SJSA1 (cell line): ENCODE data around the gene MOGAT1. TPM values are rescaled to one million over a fixed set of nuclear protein-coding genes. Genes with fewer than 3 reads are reported as not detected.
"Not testable (repeated sequence)": the region's sequence is repeated elsewhere in the genome, so short reads cannot be mapped to it uniquely, and the experiment has no call there.

Source experiments
- DNase-seq, 2 experiments: peaks; one replicate each; pipeline ENCODE4 v3.0.0-alpha.2; 2015 to 2020; ENCODE audit warnings: low spot score in 2 of 2, low read depth in 1 of 2
- H3K27ac ChIP-seq: fragments of 250-450 bp; sonication (Bioruptor Pico); 2 replicates; pipeline ENCODE4 v1.5.1; 2020; ENCODE audit warnings: mild to moderate bottlenecking, moderate library complexity
- H3K27me3 ChIP-seq: fragments of 250-450 bp; sonication (Bioruptor Pico); replicated peaks from 2 replicates; pipeline ENCODE4 v1.5.1; 2020; ENCODE audit warnings: mild to moderate bottlenecking, moderate library complexity
- H3K36me3 ChIP-seq: fragments of 250-450 bp; sonication (Bioruptor Pico); 2 replicates; pipeline ENCODE4 v1.5.1; 2020; ENCODE audit warnings: mild to moderate bottlenecking
- H3K4me1 ChIP-seq: fragments of 250-450 bp; sonication (Bioruptor Pico); replicated peaks from 2 replicates; pipeline ENCODE4 v1.6.1; 2021; ENCODE audit warnings: mild to moderate bottlenecking
- H3K4me3 ChIP-seq: fragments of 250-450 bp; sonication (Bioruptor Pico); 2 replicates; pipeline ENCODE4 v1.5.1; 2020; ENCODE audit warnings: mild to moderate bottlenecking
- H3K9me3 ChIP-seq: fragments of 250-450 bp; sonication (Bioruptor Pico); replicated peaks from 2 replicates; pipeline ENCODE4 v1.5.1; 2020; ENCODE audit warnings: mild to moderate bottlenecking
- total RNA-seq: library from RNA; depleted of rRNA; stranded (reverse); fragments of >200 nt; shearing (Covaris generic); gene quantifications from 2 replicates; pipeline ENCODE4 v1.2.3, GENCODE V29; 2014

The MOGAT1 gene
- total RNA-seq, 1 experiment from 2014 or later: not detected

DNA sequence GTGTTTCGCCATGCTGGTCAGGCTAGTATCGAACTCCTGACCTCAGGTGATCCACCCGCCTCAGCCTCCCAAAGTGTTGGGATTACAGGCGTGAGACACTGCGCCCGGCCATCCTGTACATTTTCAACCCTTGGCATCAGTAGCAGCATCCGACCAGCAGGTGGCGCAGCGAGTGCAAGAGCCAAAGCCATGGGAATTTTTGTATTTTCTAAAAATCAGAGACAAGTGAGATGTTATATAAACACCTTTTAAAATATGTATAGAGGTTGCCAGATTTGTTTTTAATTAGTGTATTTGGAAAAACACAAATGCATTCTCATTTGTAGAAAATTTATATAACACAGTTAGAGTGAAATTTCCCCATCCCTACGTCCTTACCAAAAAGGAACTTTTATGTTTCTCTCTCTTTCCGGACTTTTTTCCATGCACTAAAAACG is 36.8 kb downstream of the MOGAT1 start:
- DNase-seq: peak; percentile 67 to 78
- Histone ChIP-seq H3K27ac (peak overlapping the region; percentile 61; the same call in 1 of the 2 replicates), H3K4me1 (peaks cover 34% of the 10 kb centered on the region), H3K9me3 (no peaks in the 10 kb centered on the region), H3K4me3 (no peak overlapping the region), H3K27me3 (no peaks in the 10 kb centered on the region), H3K36me3 (no peaks in the 10 kb centered on the region)

DNA sequence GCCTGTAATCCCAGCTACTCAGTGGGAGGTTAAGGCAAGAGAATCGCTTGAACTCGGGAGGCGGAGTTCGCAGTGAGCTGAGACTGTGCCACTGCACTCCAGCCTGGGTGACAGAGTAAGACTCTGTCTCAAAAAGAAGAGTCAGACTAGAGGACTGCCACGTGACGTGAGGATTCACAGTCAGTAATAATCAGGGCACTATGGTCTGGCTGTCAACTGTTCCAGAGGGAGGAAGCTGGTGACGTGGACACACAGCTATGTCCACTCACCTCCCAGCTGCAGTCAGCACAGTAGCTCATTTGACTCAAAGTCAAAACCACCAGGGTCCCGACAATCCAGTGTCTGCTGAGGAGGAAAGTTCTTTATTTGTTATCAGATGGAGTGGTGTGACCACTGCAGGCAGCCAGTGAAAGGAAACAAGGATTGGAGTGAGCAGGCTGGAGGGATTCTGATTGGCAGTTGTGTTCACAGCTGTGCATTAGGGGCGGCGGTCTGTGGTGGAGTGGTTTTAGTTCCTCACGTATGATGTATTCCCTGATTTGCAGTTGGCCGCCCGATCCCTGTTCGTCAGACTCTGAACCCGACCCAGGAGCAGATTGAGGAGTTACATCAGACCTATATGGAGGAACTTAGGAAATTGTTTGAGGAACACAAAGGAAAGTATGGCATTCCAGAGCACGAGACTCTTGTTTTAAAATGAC is 37.9 kb downstream of the MOGAT1 start:
- H3K4me3 ChIP-seq: peak overlapping the region; percentile 13
- H3K9me3 ChIP-seq: no peaks in the 10 kb centered on the region
- H3K27ac ChIP-seq: peak overlapping the region; percentile 61
- H3K4me1 ChIP-seq: peaks cover 25% of the 10 kb centered on the region
- H3K27me3 ChIP-seq: no peaks in the 10 kb centered on the region
- peak; percentile 91 to 94 for DNase-seq
- no peaks in the 10 kb centered on the region for H3K36me3 ChIP-seq

DNA sequence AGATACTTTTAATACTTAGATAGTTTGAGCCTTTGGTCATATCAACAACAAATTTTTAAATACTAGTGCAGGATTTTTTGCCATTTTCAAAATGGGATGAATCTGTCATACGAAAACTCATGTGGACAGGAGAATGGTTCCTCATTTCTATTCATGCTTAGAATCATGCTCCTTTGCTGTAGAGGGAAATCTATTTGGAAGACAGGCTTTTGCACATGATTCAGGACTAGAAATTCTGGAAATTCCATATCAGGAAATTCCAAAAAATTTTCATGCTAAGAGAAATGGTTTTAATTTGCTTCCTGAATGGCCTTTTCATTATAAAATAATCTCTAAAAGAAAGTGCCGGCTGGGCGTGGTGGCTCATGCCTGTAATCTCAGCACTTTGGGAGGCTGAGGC is 39.3 kb downstream of the MOGAT1 start:
- no peak overlapping the region for H3K4me3 ChIP-seq
- no peak overlapping the region for H3K27ac ChIP-seq
- H3K9me3 ChIP-seq: no peaks in the 10 kb centered on the region
- no peaks in the 10 kb centered on the region for H3K27me3 ChIP-seq
- H3K4me1 ChIP-seq: peaks cover 25% of the 10 kb centered on the region
- H3K36me3 ChIP-seq: no peaks in the 10 kb centered on the region
- DNase-seq: no peak

DNA sequence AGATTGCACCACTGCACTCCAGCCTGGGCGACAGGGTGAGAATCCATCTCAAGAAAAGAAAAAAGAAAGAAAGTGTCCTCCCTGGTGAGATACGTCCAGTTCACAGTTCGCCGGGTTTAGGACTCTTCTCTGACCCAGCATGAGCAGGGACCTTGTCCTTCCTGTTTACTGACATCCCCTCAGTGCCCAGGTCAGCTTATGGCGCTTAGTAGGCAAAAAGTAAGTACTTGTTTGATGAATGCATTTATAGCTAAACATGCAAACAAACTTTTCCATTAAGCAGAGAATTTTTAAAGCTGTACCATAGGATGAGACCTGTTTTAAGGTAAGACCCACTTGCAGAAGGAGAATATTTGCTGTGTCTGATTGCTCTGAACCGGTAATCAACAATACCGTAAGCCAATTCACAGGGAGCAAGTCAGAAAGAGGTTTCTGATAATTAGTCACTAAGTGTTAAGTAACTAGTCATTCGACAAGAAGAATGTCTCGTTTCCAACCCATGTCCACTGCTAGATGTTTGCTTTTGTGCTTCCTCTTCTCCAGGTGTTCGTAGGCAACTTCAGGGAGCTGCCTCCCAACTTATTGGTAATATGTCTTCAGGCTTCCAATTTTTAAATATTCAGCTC is 40.0 kb downstream of the MOGAT1 start:
- H3K27me3 ChIP-seq: no peaks in the 10 kb centered on the region
- no peak for DNase-seq

DNA sequence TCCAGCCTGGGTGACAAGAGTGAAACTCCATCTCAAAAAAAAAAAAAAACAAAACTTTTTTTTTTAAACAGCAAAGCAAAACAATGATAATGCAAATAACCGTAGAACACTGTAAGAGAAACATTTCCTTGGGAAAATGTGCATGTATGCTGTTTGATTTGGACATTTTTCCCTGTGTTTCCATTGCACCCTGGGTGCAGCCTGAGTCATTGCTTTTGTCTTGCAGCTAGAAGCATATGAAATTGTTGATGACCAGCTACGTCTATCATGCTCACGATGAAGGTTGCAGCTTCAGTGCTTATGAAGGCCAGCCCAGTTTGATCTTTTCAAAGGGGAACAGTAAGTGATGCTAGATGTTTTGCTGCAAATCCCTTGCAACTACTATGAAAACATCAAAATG is 41.5 kb downstream of the MOGAT1 start:
- Histone ChIP-seq H3K27ac (no peak overlapping the region), H3K4me1 (peaks cover 18% of the 10 kb centered on the region), H3K4me3 (no peak overlapping the region), H3K9me3 (no peaks in the 10 kb centered on the region), H3K36me3 (no peaks in the 10 kb centered on the region), H3K27me3 (no peaks in the 10 kb centered on the region)
- no peak for DNase-seq

More for the DNA sequence above, 40.0 kb downstream of the MOGAT1 start:
- H3K4me3 ChIP-seq: no peak overlapping the region
- H3K27ac ChIP-seq: no peak overlapping the region
- peaks cover 25% of the 10 kb centered on the region for H3K4me1 ChIP-seq
- no peaks in the 10 kb centered on the region for H3K9me3 ChIP-seq
- no peaks in the 10 kb centered on the region for H3K36me3 ChIP-seq

DNA sequence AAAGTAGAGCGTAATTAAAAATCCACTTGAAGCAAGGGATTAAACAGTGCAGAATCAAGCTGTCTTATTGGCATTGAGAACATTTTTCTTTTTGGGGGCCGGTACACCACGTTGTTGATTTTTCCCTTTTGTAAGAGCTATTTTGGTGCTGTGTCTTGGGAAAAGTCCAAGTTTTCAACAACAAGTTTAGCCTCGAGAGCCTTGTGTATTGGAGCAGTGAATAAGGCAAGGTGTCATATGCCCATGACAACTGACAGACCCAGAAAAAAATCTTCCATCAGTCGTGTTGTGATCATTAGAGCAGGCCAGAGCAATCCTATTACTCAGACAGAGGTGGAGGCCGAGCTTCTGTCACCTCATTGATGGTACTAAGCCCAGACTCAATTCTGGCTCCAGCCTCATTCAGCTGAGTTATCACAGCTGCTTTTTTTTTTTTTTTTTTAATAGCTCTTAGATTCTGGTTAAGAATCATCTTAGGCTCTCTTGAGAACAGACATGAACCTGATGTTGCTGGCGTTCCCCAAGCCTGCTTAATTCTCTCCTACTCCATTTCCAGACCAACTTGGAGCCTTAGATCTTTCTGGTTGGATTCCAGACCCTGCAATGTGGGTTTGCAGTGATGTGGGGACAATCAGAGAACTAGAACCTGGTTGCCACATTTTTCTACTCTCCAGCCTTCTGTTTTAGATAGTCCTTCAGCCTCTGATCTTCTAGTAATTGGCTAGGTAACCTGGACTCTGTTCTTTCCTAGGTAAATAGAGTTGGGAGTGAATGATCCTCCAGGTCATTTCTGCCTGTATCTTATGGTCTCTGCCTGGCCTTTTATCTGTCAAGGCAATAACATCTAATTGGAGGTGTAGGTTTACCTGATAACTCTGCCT is 43.1 kb downstream of the MOGAT1 start:
- Histone ChIP-seq H3K27me3 (no peaks in the 10 kb centered on the region), H3K4me1 (0 out of 2 replicates have a peak, but pooled peaks cover 5% of the 10 kb centered on the region), H3K9me3 (no peaks in the 10 kb centered on the region), H3K27ac (no peak overlapping the region), H3K36me3 (no peaks in the 10 kb centered on the region), H3K4me3 (no peak overlapping the region)
- DNase-seq: no peak

DNA sequence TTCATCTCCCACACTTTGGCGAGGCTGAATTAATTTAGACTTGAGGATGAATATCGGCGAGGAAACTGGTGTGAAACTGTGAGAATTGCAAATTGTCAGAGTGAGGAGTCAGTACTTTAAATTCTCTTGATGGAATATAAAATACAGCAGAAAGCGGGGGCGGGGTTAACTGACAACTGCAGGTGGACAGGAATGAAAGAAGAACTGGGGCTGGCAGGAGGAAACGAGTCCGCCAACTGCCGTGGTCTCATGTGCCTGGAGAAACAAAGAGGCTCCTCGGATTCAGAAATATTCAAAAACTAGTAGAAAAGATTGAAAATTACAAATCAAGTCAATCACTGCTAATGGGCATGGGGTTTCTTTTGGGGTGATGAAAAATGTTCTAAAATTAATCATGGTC is 44.3 kb downstream of the MOGAT1 start:
- H3K9me3 ChIP-seq: no peaks in the 10 kb centered on the region
- no peak for DNase-seq
- no peak overlapping the region for H3K27ac ChIP-seq
- no peaks in the 10 kb centered on the region for H3K4me1 ChIP-seq
- no peak overlapping the region for H3K4me3 ChIP-seq
- no peaks in the 10 kb centered on the region for H3K27me3 ChIP-seq
- H3K36me3 ChIP-seq: no peaks in the 10 kb centered on the region

DNA sequence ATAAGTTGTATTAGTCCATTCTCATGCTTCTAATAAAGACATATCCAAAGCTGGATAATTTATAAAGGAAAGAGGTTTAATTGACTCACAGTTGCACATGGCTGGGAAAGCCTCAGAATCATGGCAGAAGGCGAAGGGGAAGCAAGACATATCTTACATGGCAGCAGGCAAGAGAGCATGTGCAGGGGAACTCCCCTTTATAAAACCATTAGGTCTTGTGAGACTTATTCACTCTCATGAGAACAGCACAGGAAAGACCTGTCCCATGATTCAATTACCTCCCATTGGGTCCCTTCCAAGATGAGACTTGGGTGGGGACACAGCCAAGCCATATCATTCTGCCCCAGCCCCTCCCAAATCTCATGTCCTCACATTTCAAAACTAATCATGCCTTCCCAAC is 48.3 kb downstream of the MOGAT1 start:
- not testable (repeated sequence) for H3K4me1 ChIP-seq, H3K36me3 ChIP-seq, H3K9me3 ChIP-seq, H3K27ac ChIP-seq, H3K4me3 ChIP-seq, H3K27me3 ChIP-seq, DNase-seq

DNA sequence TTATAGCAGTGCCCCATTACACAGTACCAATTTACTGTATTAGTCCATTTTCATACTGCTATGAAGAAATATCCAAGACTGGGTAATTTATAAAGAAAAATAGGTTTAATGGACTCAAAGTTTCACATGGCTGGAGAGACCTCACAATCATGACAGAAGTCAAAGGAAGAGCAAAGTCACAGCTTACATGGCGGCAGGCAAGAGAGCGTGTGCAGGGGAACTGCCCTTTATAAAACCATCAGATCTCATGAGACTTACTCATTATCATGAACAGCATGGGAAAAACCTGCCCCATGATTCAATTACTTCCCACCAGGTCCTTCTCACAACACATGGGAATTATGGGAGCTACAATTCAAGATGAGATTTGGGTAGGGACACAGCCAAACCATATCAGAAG is 50.1 kb downstream of the MOGAT1 start:
- H3K27ac ChIP-seq, H3K27me3 ChIP-seq, H3K4me3 ChIP-seq, H3K9me3 ChIP-seq, H3K4me1 ChIP-seq, H3K36me3 ChIP-seq, DNase-seq: not testable (repeated sequence)

DNA sequence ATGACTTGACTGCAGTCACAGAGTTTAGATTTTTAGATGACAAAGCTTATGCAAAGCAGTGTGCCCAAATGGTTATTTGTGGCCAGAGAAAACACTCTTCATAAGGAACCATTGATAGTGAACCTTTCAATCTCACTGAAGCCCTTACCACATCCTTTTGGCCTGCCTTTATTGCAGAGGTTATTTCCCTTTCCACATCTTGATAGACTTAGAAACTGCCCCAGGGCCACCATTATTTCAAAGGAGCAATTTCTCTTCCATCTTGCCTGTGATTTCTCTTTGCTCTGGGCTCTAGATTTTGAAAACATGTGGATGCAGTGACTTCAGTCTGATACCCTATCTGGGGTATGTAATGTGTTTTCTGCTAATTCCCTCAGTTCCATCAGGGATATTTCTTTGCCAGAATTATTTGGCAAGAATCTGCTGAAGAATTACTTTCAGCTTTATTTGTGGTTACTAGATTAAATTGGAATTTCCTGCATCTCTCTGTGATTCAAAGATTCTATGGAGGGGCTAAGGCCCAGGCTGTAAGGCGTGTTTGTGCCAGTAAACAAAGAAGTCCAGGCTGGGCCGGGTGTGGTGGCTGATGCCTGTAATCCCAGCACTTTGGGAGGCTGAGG is 51.0 kb downstream of the MOGAT1 start:
- Histone ChIP-seq H3K4me1 (no peaks in the 10 kb centered on the region), H3K27me3 (no peaks in the 10 kb centered on the region), H3K9me3 (no peaks in the 10 kb centered on the region), H3K27ac (no peak overlapping the region), H3K4me3 (no peak overlapping the region), H3K36me3 (no peaks in the 10 kb centered on the region)
- no peak for DNase-seq

DNA sequence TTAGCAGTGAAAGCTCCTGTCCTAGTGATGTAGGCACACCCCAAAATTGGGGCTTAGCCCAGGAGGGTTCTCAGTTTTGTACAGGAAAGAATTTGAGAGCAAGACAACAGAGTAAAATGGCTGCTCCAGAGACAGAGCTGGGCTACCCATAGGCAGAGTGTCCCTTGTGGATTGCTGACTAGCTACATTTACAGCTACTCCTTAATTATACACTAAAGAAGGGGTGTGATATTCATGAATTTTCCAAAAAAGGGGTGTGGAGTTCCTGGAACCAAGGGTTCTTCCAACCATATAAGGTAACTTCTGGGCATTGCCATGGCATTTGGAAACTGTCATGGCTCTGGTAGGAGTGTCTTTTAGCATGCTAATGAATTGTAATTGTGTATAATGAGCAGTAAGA is 52.8 kb downstream of the MOGAT1 start:
- H3K9me3 ChIP-seq: no peaks in the 10 kb centered on the region
- no peaks in the 10 kb centered on the region for H3K36me3 ChIP-seq
- no peaks in the 10 kb centered on the region for H3K27me3 ChIP-seq
- no peak overlapping the region for H3K4me3 ChIP-seq
- H3K27ac ChIP-seq: no peak overlapping the region
- H3K4me1 ChIP-seq: no peaks in the 10 kb centered on the region
- DNase-seq: no peak

DNA sequence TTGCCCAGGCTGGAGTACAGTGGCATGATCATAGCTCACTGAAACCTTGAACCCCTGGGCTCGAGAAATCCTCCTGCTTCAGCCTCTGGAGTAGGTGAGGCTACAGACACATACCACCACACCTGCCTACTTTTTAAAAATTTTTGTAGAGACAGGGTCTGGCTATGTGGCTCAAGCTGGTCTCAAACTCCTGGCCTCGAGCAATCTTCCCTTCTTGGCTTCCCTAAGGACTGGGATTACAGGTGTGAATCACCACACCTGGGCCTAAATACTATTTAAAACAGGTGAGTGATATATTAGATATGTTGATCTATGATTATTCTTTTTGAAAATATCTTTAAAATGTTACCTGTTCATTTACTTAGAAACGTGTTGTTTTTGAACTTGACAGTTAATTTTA is 57.2 kb downstream of the MOGAT1 start:
- no peaks in the 10 kb centered on the region for H3K9me3 ChIP-seq
- no peaks in the 10 kb centered on the region for H3K36me3 ChIP-seq
- no peak overlapping the region for H3K4me3 ChIP-seq
- H3K4me1 ChIP-seq: peaks cover 10% of the 10 kb centered on the region
- no peak overlapping the region for H3K27ac ChIP-seq
- H3K27me3 ChIP-seq: no peaks in the 10 kb centered on the region
- DNase-seq: no peak

DNA sequence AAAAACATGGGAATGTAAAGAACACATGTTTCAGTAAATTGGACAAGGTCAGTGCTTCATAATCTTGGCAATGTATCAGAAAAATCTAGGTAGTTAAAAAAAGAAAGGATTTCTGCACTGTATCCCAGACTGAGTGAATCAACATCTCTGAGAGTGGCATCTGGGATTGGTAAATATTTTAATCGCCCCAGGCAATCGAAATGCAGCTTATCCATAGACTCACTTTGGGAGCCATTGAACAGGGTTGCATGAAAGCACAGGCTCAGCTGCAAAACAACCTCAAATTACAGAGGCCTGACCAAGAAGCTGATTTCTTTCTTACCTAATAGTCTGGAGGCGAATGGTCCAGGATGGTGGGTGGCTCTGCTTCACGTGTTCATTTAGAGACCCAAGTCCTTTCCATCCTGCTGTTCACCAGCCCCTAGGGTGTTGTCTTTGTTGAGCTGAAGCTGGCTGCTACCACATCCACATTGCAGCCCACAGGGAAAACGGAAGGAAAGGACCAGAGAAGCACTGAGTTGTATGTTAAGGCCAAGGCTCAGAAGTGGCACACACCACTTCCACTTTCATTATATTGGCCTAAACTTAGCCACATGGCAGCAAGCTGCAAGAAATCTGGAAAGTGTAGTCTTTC is 59.0 kb downstream of the MOGAT1 start:
- Histone ChIP-seq H3K27me3 (no peaks in the 10 kb centered on the region), H3K9me3 (no peaks in the 10 kb centered on the region), H3K36me3 (no peaks in the 10 kb centered on the region), H3K4me3 (no peak overlapping the region), H3K4me1 (peaks cover 10% of the 10 kb centered on the region), H3K27ac (no peak overlapping the region)
- DNase-seq: no peak
